AG04449 (cell line): ENCODE measurements around the gene MSI2.

Experiments used
- CTCF ChIA-PET: fragments of 350-600 bp; formaldehyde crosslinking; extraction: SDS; loops from one replicate; lab custom pipeline; 2021; ENCODE audit warnings: antibody characterized with exemption; lab: Yijun Ruan, JAX
- POLR2A ChIA-PET: fragments of 400-600, 350-600 bp; formaldehyde crosslinking; extraction: SDS; loops from one replicate; lab custom pipeline; 2020; ENCODE audit warnings: antibody characterized with exemption, inconsistent platforms; lab: Yijun Ruan, JAX
- DNase-seq: peaks from one replicate; pipeline ENCODE4 v3.0.0-alpha.2; 2010; ENCODE audit warnings: low read depth, low spot score
- H3K4me3 ChIP-seq: 2 replicates; pipeline ENCODE4 v1.5.1; 2011; ENCODE audit warnings: low read depth, mild to moderate bottlenecking, control low read depth, low read length
- CTCF ChIP-seq: IDR thresholded peaks from one replicate; pipeline ENCODE4 v1.5.1; 2011; ENCODE audit warnings: mild to moderate bottlenecking, moderate library complexity, low read length, control low read depth, inconsistent platforms; ENCODE audit not compliant: insufficient read depth; ENCODE audit errors: missing control alignments

MSI2 gene

GRCh38 chr17:57417956-57418355 lies 161.6 kb downstream of the MSI2 start:
- TF ChIP-seq CTCF, result no peak
- POLR2A ChIA-PET, result no interaction called here
- CTCF ChIA-PET, result interaction anchor here (1.0 kb wide), 1 partner anchor 180 kb away, joined by 4 read pairs; no protein-coding TSS in a partner anchor
- no peak overlapping the region for H3K4me3 ChIP-seq
- DNase-seq, result no peak

- TF ChIP-seq CTCF, result no peak
- no peak overlapping the region for H3K4me3 ChIP-seq
- CTCF ChIA-PET, result interaction anchor here (1.0 kb wide), 1 partner anchor 179 kb away, joined by 4 read pairs; no protein-coding TSS in a partner anchor
- POLR2A ChIA-PET, result no interaction called here
- no peak for DNase-seq
These were observed 162.3 kb downstream of the MSI2 start for GRCh38 chr17:57418463-57419246.

GRCh38 chr17:57419940-57420550 lies 163.7 kb downstream of the MSI2 start:
- TF ChIP-seq CTCF, result no peak
- ChIA-PET POLR2A (interaction anchor here (0.5 kb wide), 1 partner anchor 330 kb away, joined by 3 read pairs; no protein-coding TSS in a partner anchor), CTCF (no interaction called here)
- no peak overlapping the region for H3K4me3 ChIP-seq
- DNase-seq, result no peak

- no peak overlapping the region for H3K4me3 ChIP-seq
- ChIA-PET CTCF (interaction anchor here (0.9 kb wide), 1 partner anchor 14 kb away, joined by 3 read pairs; no protein-coding TSS in a partner anchor), POLR2A (no interaction called here)
- TF ChIP-seq CTCF, result no peak
- no peak for DNase-seq
These were observed 164.7 kb downstream of the MSI2 start for GRCh38 chr17:57420734-57421717.

- ChIA-PET CTCF (no interaction called here), POLR2A (no interaction called here)
- peak; percentile 19 for DNase-seq
- no peak for TF ChIP-seq CTCF
- H3K4me3 ChIP-seq, result no peak overlapping the region
These were observed 166.3 kb downstream of the MSI2 start for GRCh38 chr17:57422574-57423164.
